SH-SY5Y (cell line): Measurements from ENCODE around the gene FAM47E.

Experiments used
- GATA2 ChIP-seq: IDR thresholded peaks from 2 replicates; pipeline ENCODE4 v1.6.1; 2011; ENCODE audit warnings: mild to moderate bottlenecking, low read depth, low read length
- GATA3 ChIP-seq: IDR thresholded peaks from 2 replicates; pipeline ENCODE4 v1.6.1; 2011; ENCODE audit warnings: low read depth, mild to moderate bottlenecking, low read length, moderate library complexity

DNA sequence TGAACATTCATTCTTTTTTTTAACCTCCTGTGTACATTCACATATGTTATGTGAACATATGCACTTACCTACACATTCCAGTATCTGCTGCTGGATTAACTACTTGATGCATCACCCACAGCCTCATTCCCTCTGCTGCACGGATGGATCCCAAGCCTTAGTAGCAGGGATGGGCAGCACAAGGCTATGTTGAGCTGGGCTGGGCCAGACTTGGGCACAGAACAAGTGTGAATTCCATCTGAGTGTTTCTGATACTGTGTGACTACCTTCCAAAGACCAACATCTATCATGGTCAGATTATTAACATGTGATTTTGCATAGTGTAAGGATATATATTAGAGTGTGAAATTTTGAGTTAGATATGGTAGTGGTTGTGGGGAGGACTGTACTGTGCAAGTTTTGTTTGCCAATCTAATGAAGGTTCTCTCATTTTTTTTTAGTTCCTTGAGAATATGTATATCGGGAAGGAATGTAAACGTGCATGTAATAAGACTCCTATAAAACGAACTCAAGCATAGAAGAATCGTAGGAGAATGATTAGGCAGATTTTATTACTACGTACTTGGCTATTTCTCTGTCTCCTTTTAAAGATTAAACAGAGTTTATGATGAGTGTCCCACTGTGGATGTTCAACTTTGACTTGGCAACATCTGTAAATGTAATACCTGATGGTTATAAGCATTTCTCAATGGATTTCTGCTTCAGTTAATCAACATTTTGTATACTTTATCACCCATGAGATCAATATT is 31.6 kb downstream of the FAM47E start:
- TF ChIP-seq GATA2 (no peak), GATA3 (no peak)
